GM21786 (cell line): ENCODE results near the gene IKZF2.

Experiments used
- ATAC-seq: cut with Tn5 transposase; IDR thresholded peaks from one replicate; pipeline ENCODE4 v1.9.1; 2021; ENCODE audit not compliant: unreplicated experiment

Gene IKZF2

GRCh38 chr2:213156717-213157116, 5.3 kb upstream of the IKZF2 start:
- no peak for ATAC-seq

- ATAC-seq, result no peak
These were observed 1.5 kb upstream of the IKZF2 start for GRCh38 chr2:213152888-213153287.

GRCh38 chr2:213152065-213152794, 818 bp upstream of the IKZF2 start:
- ATAC-seq, result peak; percentile 15

- ATAC-seq, result no peak
These were observed 906 bp downstream of the IKZF2 start for GRCh38 chr2:213150315-213151097.

GRCh38 chr2:213149949-213150314, 1.5 kb downstream of the IKZF2 start:
- no peak for ATAC-seq

- ATAC-seq, result no peak
These were observed 2.0 kb downstream of the IKZF2 start for GRCh38 chr2:213149294-213149875.

- ATAC-seq, result no peak
These were observed 2.7 kb downstream of the IKZF2 start for GRCh38 chr2:213148572-213149261.

GRCh38 chr2:213147538-213147937, 3.9 kb downstream of the IKZF2 start:
- ATAC-seq, result no peak

- ATAC-seq, result no peak
These were observed 5.6 kb downstream of the IKZF2 start for GRCh38 chr2:213145715-213146242.

GRCh38 chr2:213137064-213137463, 14.3 kb downstream of the IKZF2 start:
- no peak for ATAC-seq

GRCh38 chr2:213129311-213129710, 22.1 kb downstream of the IKZF2 start:
- no peak for ATAC-seq

GRCh38 chr2:213125646-213126347, 25.6 kb downstream of the IKZF2 start:
- no peak for ATAC-seq

GRCh38 chr2:213122725-213123124, 28.7 kb downstream of the IKZF2 start:
- no peak for ATAC-seq

- ATAC-seq, result no peak
These were observed 29.7 kb downstream of the IKZF2 start for GRCh38 chr2:213121690-213122089.

GRCh38 chr2:213119061-213119809, 32.2 kb downstream of the IKZF2 start:
- ATAC-seq, result peak; percentile 69

GRCh38 chr2:213108308-213108707, 43.1 kb downstream of the IKZF2 start:
- ATAC-seq, result no peak

GRCh38 chr2:213107728-213108127, 43.7 kb downstream of the IKZF2 start:
- no peak for ATAC-seq

GRCh38 chr2:213105212-213105611, 46.2 kb downstream of the IKZF2 start:
- ATAC-seq, result no peak

GRCh38 chr2:213104903-213105202, 46.6 kb downstream of the IKZF2 start:
- ATAC-seq, result no peak
